T-cell (primary cell): Measurements from ENCODE around the gene MAML1. TPM values are rescaled to one million over a fixed set of nuclear protein-coding genes. Genes with fewer than 3 reads are reported as not detected.

Experiments used
- ATAC-seq, 4 experiments: fragments of 200-7000 bp in 3 of 4; fragments of 150-1000 bp in 1 of 4; cut with Tn5 transposase; replicated peaks in 1 of 4; 1 replicate in 3 of 4; 2 replicates in 1 of 4; pipeline ENCODE4 v1.10.0; 2021; ENCODE audit warnings: moderate library complexity in 3 of 4, mild to moderate bottlenecking in 2 of 4, moderate number of reproducible peaks in 1 of 4
- CTCF ChIA-PET, 2 donors: fragments of 300-600 bp; sonication (Branson Sonifier 250); formaldehyde crosslinking; loops; one replicate each; lab custom pipeline; 2022; ENCODE audit warnings: antibody characterized with exemption in 2 of 2; lab: Charles Lee
- POLR2A ChIA-PET, 2 donors: fragments of 300-600 bp; sonication (Branson Sonifier 250); formaldehyde crosslinking; loops; one replicate each; lab custom pipeline; 2022; ENCODE audit warnings: antibody characterized with exemption in 2 of 2; lab: Charles Lee
- DNase-seq, 35 experiments: peaks; one replicate each; pipeline versions ENCODE4 v3.0.0 to v3.0.0-alpha.2; 2013 to 2023
- H3K27ac ChIP-seq: one replicate; pipeline ENCODE4 v1.5.1; 2013; ENCODE audit warnings: low read length
- H3K27me3 ChIP-seq, 2 experiments: replicated peaks in 1 of 2; 1 replicate in 1 of 2; 2 replicates in 1 of 2; pipeline versions ENCODE4 v1.6.1 to v1.7.0; 2013; ENCODE audit warnings: low read length in 1 of 2, mixed read lengths in 1 of 2; ENCODE audit not compliant: control insufficient read depth in 2 of 2, insufficient read depth in 2 of 2; ENCODE audit errors: extremely low read depth in 1 of 2
- H3K36me3 ChIP-seq, 2 donors: 1 replicate in 1 of 2; 2 replicates in 1 of 2; pipeline versions ENCODE4 v1.6.1 to v1.7.0; 2013; ENCODE audit warnings: low read length in 1 of 2; ENCODE audit not compliant: control insufficient read depth in 2 of 2, insufficient read depth in 1 of 2; ENCODE audit errors: extremely low read depth in 1 of 2
- H3K4me1 ChIP-seq, 2 experiments: 1 replicate in 1 of 2; 2 replicates in 1 of 2; pipeline versions ENCODE4 v1.6.1 to v1.7.0; 2013; ENCODE audit warnings: low read length in 2 of 2, mixed read lengths in 1 of 2; ENCODE audit not compliant: insufficient read depth in 2 of 2, control insufficient read depth in 1 of 2; ENCODE audit errors: extremely low read depth in 1 of 2
- H3K4me3 ChIP-seq, 2 donors: 1 replicate in 1 of 2; 2 replicates in 1 of 2; pipeline versions ENCODE4 v1.5.1 to v1.7.0; 2013; ENCODE audit warnings: mild to moderate bottlenecking in 2 of 2, low read length in 1 of 2, moderate library complexity in 1 of 2; ENCODE audit not compliant: control insufficient read depth in 1 of 2; ENCODE audit errors: extremely low read depth in 1 of 2
- H3K9me3 ChIP-seq: 2 replicates; pipeline ENCODE4 v1.7.0; 2013
- H3K27ac Mint-ChIP-seq, 2 donors: one replicate each; pipeline ENCODE4 v1.8.0; 2020 to 2021; ENCODE audit warnings: mild to moderate bottlenecking in 2 of 2, mixed read lengths in 2 of 2
- H3K27me3 Mint-ChIP-seq, 2 donors: one replicate each; pipeline ENCODE4 v1.8.0; 2021 to 2022; ENCODE audit warnings: mixed read lengths in 2 of 2
- H3K36me3 Mint-ChIP-seq: one replicate; pipeline ENCODE4 v1.8.0; 2021; ENCODE audit warnings: mixed read lengths
- H3K4me1 Mint-ChIP-seq, 3 donors: one replicate each; pipeline ENCODE4 v1.8.0; 2020 to 2022; ENCODE audit warnings: mixed read lengths in 3 of 3, mild to moderate bottlenecking in 1 of 3
- H3K4me3 Mint-ChIP-seq, 3 donors: one replicate each; pipeline ENCODE4 v1.8.0; 2020 to 2022; ENCODE audit warnings: mild to moderate bottlenecking in 3 of 3, mixed read lengths in 3 of 3, moderate library complexity in 3 of 3
- H3K9me3 Mint-ChIP-seq, 3 donors: one replicate each; pipeline ENCODE4 v1.8.0; 2020 to 2022; ENCODE audit warnings: mixed read lengths in 3 of 3
- WGBS: methylation state at CpG from one replicate; pipeline ENCODE4 v1.1.5; 2013; ENCODE audit warnings: missing lambda C conversion rate; ENCODE audit not compliant: insufficient coverage; 5-methylcytosine and 5-hydroxymethylcytosine counted together
- total RNA-seq, 35 experiments: library from RNA in 6 of 35; stranded (reverse) in 6 of 35; fragments of 120-200 nt in 1 of 35; gene quantifications; one replicate each; pipeline versions ENCODE4 v1.2.1 to v1.2.4 and lab custom pipeline; 2013 to 2026

MAML1 gene
- total RNA-seq, 5 donors from 2014 or later (not counting 1 experiment from before 2014, with no cell fraction given): 31.3 to 56.4 (median 50.6) TPM

DNA sequence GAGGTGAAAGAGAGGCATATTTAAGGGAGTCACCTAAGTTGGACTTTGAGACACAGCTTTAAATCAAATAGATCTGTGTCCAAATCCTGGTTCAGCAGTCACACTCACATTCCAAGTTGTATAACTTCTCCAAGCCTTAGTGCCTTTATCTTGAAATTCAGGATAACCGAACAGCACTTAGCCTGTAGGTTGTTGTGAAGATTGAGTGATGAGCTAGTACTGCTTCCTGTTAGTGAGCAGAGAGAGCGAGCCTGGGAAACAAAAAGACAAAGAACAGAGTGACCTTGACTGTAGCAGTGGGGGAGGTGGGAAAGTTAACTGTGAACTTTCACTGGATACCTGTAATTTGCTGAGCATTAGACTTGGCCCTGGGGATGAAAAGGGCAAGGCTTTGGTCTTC, 22.4 kb downstream of the MAML1 start:
- H3K9me3 ChIP-seq: no peaks in the 10 kb centered on the region
- POLR2A ChIA-PET: interaction anchor here in 1 of 2 donors (0.6 kb wide), 1 partner anchor 103 kb away, joined by 6 read pairs; no protein-coding TSS in a partner anchor
- 43% methylated on average over 1 of the region's 2 CpGs for WGBS
- H3K4me3 ChIP-seq: no peak overlapping the region
- H3K36me3 Mint-ChIP-seq: peaks cover 14% of the 10 kb centered on the region
- peak overlapping the region; percentile 47 to 68 for H3K27ac Mint-ChIP-seq
- no peaks in the 10 kb centered on the region for H3K27me3 Mint-ChIP-seq
- no peaks in the 10 kb centered on the region for H3K27me3 ChIP-seq
- CTCF ChIA-PET: interaction anchor here in 1 of 2 donors (0.5 to 1.0 kb wide), 3 partner anchors 12 to 100 kb away, joined by 3 to 4 read pairs (median 3); no protein-coding TSS in a partner anchor
- peak in 3 of 4 experiments; percentile 23 to 65 (median 54) for ATAC-seq
- DNase-seq: no peak
- peaks cover 13 to 23% of the 10 kb centered on the region in 2 experiments for H3K4me1 ChIP-seq
- H3K36me3 ChIP-seq: peaks cover 0 to 4% of the 10 kb centered on the region in 2 donors
- no peaks in the 10 kb centered on the region for H3K9me3 Mint-ChIP-seq
- H3K4me3 Mint-ChIP-seq: peak overlapping the region in 1 of 3 donors; percentile 30
- H3K27ac ChIP-seq: no peak overlapping the region
- peaks cover 59 to 60% (median 60%) of the 10 kb centered on the region in 3 donors for H3K4me1 Mint-ChIP-seq

DNA sequence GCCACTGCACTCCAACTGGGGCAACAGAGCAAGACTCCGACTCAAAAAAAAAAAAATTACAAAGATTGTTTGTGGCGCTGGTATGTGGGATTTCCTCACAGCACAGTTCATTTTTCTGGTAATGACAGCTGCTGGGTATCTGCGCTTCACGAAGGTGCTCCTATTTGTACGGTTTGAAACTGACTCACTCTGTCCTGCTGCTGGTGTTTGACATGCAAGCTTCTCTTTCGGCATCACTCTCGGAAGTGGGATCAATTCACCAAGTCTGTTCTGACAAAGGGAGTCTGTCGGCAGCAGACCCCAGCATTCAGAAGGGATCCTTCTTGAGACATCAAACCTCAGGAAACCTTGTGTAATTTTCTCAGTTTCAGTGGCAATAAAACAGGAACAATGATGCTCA, 26.3 kb downstream of the MAML1 start:
- 89% methylated on average over 8 of the region's 8 CpGs for WGBS

DNA sequence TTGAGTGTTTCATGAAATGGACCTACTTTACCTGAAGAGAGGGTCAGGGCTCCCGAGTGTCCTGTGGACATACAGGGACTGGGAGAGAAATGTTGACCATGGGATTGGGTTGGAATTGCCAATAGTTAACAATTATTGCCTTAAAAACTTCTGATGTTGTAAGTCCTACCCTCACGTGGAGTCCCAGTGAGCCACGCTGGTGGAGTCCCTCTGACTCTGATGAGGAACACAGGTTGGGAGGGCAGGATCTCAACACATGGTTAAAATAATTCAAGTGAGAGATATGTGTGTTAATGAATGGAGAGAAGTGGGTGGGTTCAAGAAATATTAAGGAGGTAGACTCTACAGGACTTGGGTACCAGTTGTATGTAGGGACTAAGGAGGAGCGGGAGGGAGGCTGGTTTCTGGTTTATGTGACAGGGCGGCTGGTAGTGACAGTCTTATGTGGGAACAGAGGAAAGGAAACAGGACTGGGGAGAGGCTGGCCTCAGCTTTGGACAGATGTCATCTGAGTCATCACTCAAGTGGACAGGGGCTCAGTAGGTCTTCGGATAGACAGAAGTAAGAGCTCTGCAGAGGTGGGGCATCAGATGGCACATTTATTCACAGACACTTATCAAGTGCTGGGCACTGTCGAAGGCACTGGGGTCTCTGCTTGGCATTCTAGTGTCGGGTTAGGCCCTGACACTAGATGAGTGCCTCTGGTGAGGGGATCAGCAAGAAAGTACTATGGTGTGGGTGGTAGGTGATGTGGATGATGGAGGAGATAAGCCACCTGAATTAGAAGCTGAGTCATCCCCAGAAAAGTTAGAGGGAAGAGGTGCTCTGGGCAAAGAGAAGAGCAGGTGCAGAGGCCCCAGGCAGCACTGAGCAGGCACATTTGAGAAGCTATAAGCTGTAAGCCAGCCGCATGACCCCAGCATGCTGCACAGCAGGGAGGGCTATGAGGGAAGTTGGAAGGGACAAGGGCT, 27.2 kb downstream of the MAML1 start:
- CTCF ChIA-PET: no interaction called here
- H3K27ac Mint-ChIP-seq: peak overlapping the region; percentile 73 to 74
- POLR2A ChIA-PET: interaction anchor here in 1 of 2 donors (0.5 kb wide), 1 partner anchor 26 kb away, joined by 7 read pairs; no protein-coding TSS in a partner anchor

More for the DNA sequence above, 26.3 kb downstream of the MAML1 start:
- Mint-ChIP-seq H3K4me1 (peaks cover 69 to 78% (median 78%) of the 10 kb centered on the region in 3 donors), H3K4me3 (no peak overlapping the region), H3K36me3 (peaks cover 3% of the 10 kb centered on the region), H3K9me3 (no peaks in the 10 kb centered on the region), H3K27me3 (no peaks in the 10 kb centered on the region), H3K27ac (peak overlapping the region; percentile 73 to 74)
- H3K9me3 ChIP-seq: no peaks in the 10 kb centered on the region
- H3K4me3 ChIP-seq: no peak overlapping the region
- H3K27ac ChIP-seq: no peak overlapping the region
- H3K27me3 ChIP-seq: no peaks in the 10 kb centered on the region
- no peaks in the 10 kb centered on the region for H3K36me3 ChIP-seq
- ChIA-PET POLR2A (no interaction called here), CTCF (no interaction called here)
- H3K4me1 ChIP-seq: peaks cover 23 to 38% of the 10 kb centered on the region in 2 experiments
- ATAC-seq (no peak), DNase-seq (no peak)

DNA sequence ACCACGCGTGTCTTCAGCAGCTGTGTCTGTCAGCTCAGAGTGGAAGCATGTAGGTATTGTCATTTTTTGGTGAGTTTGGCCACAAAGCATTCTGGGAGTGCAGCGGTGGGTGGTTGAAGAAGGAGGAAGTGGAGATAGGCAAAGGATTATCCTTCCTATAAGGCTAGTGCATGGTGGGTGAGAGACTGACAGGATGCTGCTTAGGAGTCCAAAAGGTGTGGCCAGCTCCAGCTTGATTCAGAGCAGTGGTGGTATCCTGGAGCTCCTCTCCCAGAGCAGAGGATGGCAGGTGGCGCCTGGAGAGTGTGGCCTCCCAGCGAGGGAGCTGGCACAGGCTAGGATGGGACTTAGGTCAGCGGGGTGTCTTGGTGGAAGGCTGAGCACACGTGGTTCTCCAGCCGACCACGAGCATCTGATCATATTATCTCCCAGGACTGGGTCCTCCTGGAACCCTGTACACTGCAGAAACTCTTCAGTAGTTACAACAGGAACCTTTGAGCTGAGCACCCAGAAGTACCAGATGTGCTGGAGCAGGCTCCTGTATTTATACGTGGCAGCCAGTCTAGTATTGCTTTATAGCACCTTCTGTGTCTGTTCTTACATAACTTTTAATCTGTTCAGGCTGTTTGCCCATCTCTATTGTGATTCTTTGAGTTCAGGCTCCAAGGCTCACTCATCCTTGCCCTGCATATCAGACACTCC, 29.6 kb downstream of the MAML1 start:
- H3K36me3 ChIP-seq: peaks cover 7 to 23% of the 10 kb centered on the region in 2 donors
- CTCF ChIA-PET: interaction anchor here (0.5 to 1.8 kb wide), 13 partner anchors 15 to 306 kb away, joined by 3 to 6 read pairs (median 4); partner anchors contain the start of genes LTC4S (in 2 of the 2), MAML1 (in 1 of the 2) and MRNIP (in 1 of the 2)
- no peaks in the 10 kb centered on the region for H3K27me3 ChIP-seq
- H3K4me3 ChIP-seq: no peak overlapping the region
- peak overlapping the region; percentile 65 to 87 for H3K27ac Mint-ChIP-seq
- POLR2A ChIA-PET: no interaction called here
- WGBS: 44% methylated on average over 10 of the region's 10 CpGs
- no peaks in the 10 kb centered on the region for H3K9me3 ChIP-seq
- H3K4me3 Mint-ChIP-seq: peak overlapping the region in 1 of 3 donors; percentile 1
- peaks cover 54 to 72% (median 65%) of the 10 kb centered on the region in 3 donors for H3K4me1 Mint-ChIP-seq
- H3K36me3 Mint-ChIP-seq: peaks cover 13% of the 10 kb centered on the region
- H3K9me3 Mint-ChIP-seq: no peaks in the 10 kb centered on the region
- H3K27me3 Mint-ChIP-seq: no peaks in the 10 kb centered on the region
- H3K4me1 ChIP-seq: peaks cover 11 to 30% of the 10 kb centered on the region in 2 experiments
- DNase-seq: peak in 33 of 35 experiments; percentile 9 to 55 (median 29)
- ATAC-seq: peak; percentile 62 to 76 (median 75)
- peak overlapping the region; percentile 36 for H3K27ac ChIP-seq

More for the DNA sequence above, 27.2 kb downstream of the MAML1 start:
- Histone ChIP-seq H3K27me3 (no peaks in the 10 kb centered on the region), H3K4me3 (no peak overlapping the region), H3K27ac (no peak overlapping the region), H3K36me3 (no peaks in the 10 kb centered on the region), H3K4me1 (peaks cover 16 to 31% of the 10 kb centered on the region in 2 experiments), H3K9me3 (no peaks in the 10 kb centered on the region)
- Mint-ChIP-seq H3K4me3 (peak overlapping the region in 2 of 3 donors; percentile 2 to 7), H3K9me3 (no peaks in the 10 kb centered on the region), H3K4me1 (peaks cover 63 to 71% (median 71%) of the 10 kb centered on the region in 3 donors), H3K36me3 (peaks cover 3% of the 10 kb centered on the region), H3K27me3 (no peaks in the 10 kb centered on the region)
- ATAC-seq (peak in 1 of 4 experiments; percentile 23), DNase-seq (no peak)
- WGBS: 71% methylated on average over 7 of the region's 9 CpGs

DNA sequence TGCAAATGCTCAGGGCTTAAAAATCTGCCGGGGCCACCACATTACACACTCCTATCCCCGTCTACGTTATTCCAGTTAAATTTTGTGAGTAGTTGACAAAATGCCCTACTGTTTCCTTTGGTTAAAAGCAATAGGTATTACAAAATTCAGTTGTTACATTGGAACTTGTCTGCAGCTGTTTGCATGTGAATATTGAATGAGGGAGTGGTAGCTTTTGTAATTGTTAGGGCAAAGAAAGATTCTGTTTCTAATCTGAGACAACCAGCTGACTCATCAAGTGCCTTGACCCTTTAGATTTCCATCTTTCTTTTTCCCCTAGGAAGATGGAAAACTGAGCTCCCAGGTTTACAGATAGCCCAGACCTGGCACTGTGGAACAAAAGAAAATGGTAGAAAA, 30.2 kb downstream of the MAML1 start:
- Mint-ChIP-seq H3K36me3 (peaks cover 17% of the 10 kb centered on the region), H3K9me3 (no peaks in the 10 kb centered on the region), H3K27ac (peak overlapping the region; percentile 65 to 87), H3K27me3 (no peaks in the 10 kb centered on the region), H3K4me1 (peaks cover 54 to 71% (median 62%) of the 10 kb centered on the region in 3 donors), H3K4me3 (no peak overlapping the region)
- DNase-seq (no peak), ATAC-seq (no peak)
- Histone ChIP-seq H3K4me3 (no peak overlapping the region), H3K27me3 (no peaks in the 10 kb centered on the region), H3K27ac (peak overlapping the region; percentile 36), H3K4me1 (peaks cover 11 to 30% of the 10 kb centered on the region in 2 experiments), H3K36me3 (peaks cover 7 to 23% of the 10 kb centered on the region in 2 donors), H3K9me3 (no peaks in the 10 kb centered on the region)
- ChIA-PET CTCF (interaction anchor here (0.5 to 1.8 kb wide), 14 partner anchors 14 to 96 kb away, joined by 3 to 10 read pairs (median 4); partner anchors contain the start of genes LTC4S (in 2 of the 2), MAML1 (in 1 of the 2) and MRNIP (in 1 of the 2)), POLR2A (interaction anchor here (0.6 to 0.7 kb wide), 2 partner anchors 27 to 68 kb away, joined by 3 to 4 read pairs; no protein-coding TSS in a partner anchor)
- no CpG with 5 or more reads among the region's 3 CpGs for WGBS
